HEK293 (cell line): ENCODE results near the gene ANKFN1.

ENCODE experiments used
- CTCF ChIA-PET: fragments of 350-600 bp; formaldehyde crosslinking; extraction: SDS; loops from one replicate; lab custom pipeline; 2021; ENCODE audit warnings: antibody characterized with exemption; lab: Yijun Ruan, JAX
- POLR2A ChIA-PET: fragments of 300-600 bp; formaldehyde crosslinking; extraction: SDS; loops from one replicate; lab custom pipeline; 2020; ENCODE audit warnings: antibody characterized with exemption, inconsistent platforms; lab: Yijun Ruan, JAX
- H3K27ac ChIP-seq: fragments of 200-500 bp; sonication (Bioruptor generic); 2 replicates; pipeline ENCODE4 v1.5.1; 2014; ENCODE audit warnings: low read depth, low read length, control low read depth, inconsistent platforms; ENCODE audit errors: extremely low read depth
- H3K36me3 ChIP-seq, 2 experiments: fragments of 200-500 bp in 1 of 2; sonication (Bioruptor generic) in 1 of 2; 1 replicate in 1 of 2; 2 replicates in 1 of 2; pipeline ENCODE4 v1.5.1; 2014 to 2017; ENCODE audit warnings: inconsistent platforms in 2 of 2, low read length in 2 of 2; ENCODE audit not compliant: control insufficient read depth in 2 of 2, insufficient read depth in 1 of 2
- H3K4me1 ChIP-seq: fragments of 200-500 bp; sonication (Bioruptor generic); 2 replicates; pipeline ENCODE4 v1.5.1; 2014; ENCODE audit warnings: mild to moderate bottlenecking, low read length, inconsistent platforms; ENCODE audit not compliant: control insufficient read depth, insufficient read depth
- H3K4me3 ChIP-seq: 2 replicates; pipeline ENCODE4 v1.5.1; 2011; ENCODE audit warnings: low read depth, mild to moderate bottlenecking, control low read depth, low read length, moderate library complexity
- H3K9me3 ChIP-seq: fragments of 200-500 bp; sonication (Bioruptor generic); 2 replicates; pipeline ENCODE4 v1.5.1; 2014; ENCODE audit warnings: low read depth, low read length, inconsistent platforms; ENCODE audit not compliant: control insufficient read depth, insufficient read depth
- ATF2 ChIP-seq: fragments of 450-650 bp; formaldehyde crosslinking; IDR thresholded peaks from 2 replicates; pipeline ENCODE4 v1.5.1; 2016; ENCODE audit warnings: missing biosample characterization, missing genetic modification characterization, low read depth
- BCL11A ChIP-seq: fragments of 450-650 bp; formaldehyde crosslinking; IDR thresholded peaks from 2 replicates; pipeline ENCODE4 v1.5.1; 2016; ENCODE audit warnings: low read depth, missing biosample characterization, missing genetic modification characterization
- HOXC10 ChIP-seq: sonication (generic); formaldehyde crosslinking; IDR thresholded peaks from 2 replicates; pipeline ENCODE4 v1.8.1; 2023; ENCODE audit warnings: mild to moderate bottlenecking, missing genetic modification reagents
- HOXD13 ChIP-seq: sonication (generic); formaldehyde crosslinking; IDR thresholded peaks from 2 replicates; pipeline ENCODE4 v1.8.0; 2022; ENCODE audit warnings: missing genetic modification reagents, borderline replicate concordance
- PRDM2 ChIP-seq: fragments of 450-650 bp; formaldehyde crosslinking; IDR thresholded peaks from 2 replicates; pipeline ENCODE4 v1.5.1; 2016; ENCODE audit warnings: missing biosample characterization, missing genetic modification characterization, borderline replicate concordance
- REPIN1 ChIP-seq: fragments of 450-650 bp; formaldehyde crosslinking; IDR thresholded peaks from 2 replicates; pipeline ENCODE4 v1.5.1; 2017; ENCODE audit warnings: missing biosample characterization, missing genetic modification characterization, low read depth
- ZBTB21 ChIP-seq: fragments of 450-650 bp; formaldehyde crosslinking; IDR thresholded peaks from 2 replicates; pipeline ENCODE4 v1.5.1; 2017; ENCODE audit warnings: missing biosample characterization, missing genetic modification characterization
- ZFP41 ChIP-seq: fragments of 450-650 bp; formaldehyde crosslinking; IDR thresholded peaks from 2 replicates; pipeline ENCODE4 v1.5.1; 2016; ENCODE audit warnings: missing biosample characterization, missing genetic modification characterization, borderline replicate concordance
- ZNF121 ChIP-seq: fragments of 450-650 bp; formaldehyde crosslinking; IDR thresholded peaks from 2 replicates; pipeline ENCODE4 v1.5.1; 2016; ENCODE audit warnings: missing biosample characterization, missing genetic modification characterization
- ZNF16 ChIP-seq: fragments of 450-650 bp; formaldehyde crosslinking; IDR thresholded peaks from 2 replicates; pipeline ENCODE4 v1.5.1; 2016; ENCODE audit warnings: low read depth, missing biosample characterization, missing genetic modification characterization
- ZNF239 ChIP-seq: fragments of 450-650 bp; formaldehyde crosslinking; IDR thresholded peaks from 2 replicates; pipeline ENCODE4 v1.5.1; 2016; ENCODE audit warnings: missing biosample characterization, missing genetic modification characterization
- ZNF248 ChIP-seq: fragments of 450-650 bp; formaldehyde crosslinking; IDR thresholded peaks from 2 replicates; pipeline ENCODE4 v1.5.1; 2017; ENCODE audit warnings: missing biosample characterization, missing genetic modification characterization
- ZNF26 ChIP-seq: fragments of 450-650 bp; formaldehyde crosslinking; IDR thresholded peaks from 2 replicates; pipeline ENCODE4 v1.5.1; 2016; ENCODE audit warnings: missing biosample characterization, missing genetic modification characterization
- ZNF274 ChIP-seq, 2 experiments: fragments of 200-500 bp in 1 of 2; fragments of 450-650 bp in 1 of 2; sonication (Bioruptor generic) in 1 of 2; formaldehyde crosslinking in 1 of 2; IDR thresholded peaks; 2 replicates each; pipeline versions ENCODE4 v1.5.1 to v1.6.1; 2014 to 2016; ENCODE audit warnings: borderline replicate concordance in 1 of 2, inconsistent platforms in 1 of 2, low read length in 1 of 2, missing biosample characterization in 1 of 2, missing genetic modification characterization in 1 of 2
- ZNF350 ChIP-seq: fragments of 450-650 bp; formaldehyde crosslinking; IDR thresholded peaks from 2 replicates; pipeline ENCODE4 v1.5.0; 2017; ENCODE audit warnings: missing biosample characterization, mild to moderate bottlenecking, missing genetic modification characterization
- ZNF37A ChIP-seq: fragments of 450-650 bp; IDR thresholded peaks from 2 replicates; pipeline ENCODE4 v1.5.1; 2018; ENCODE audit warnings: missing biosample characterization, missing genetic modification characterization
- ZNF394 ChIP-seq: fragments of 450-650 bp; formaldehyde crosslinking; IDR thresholded peaks from 2 replicates; pipeline ENCODE4 v1.5.1; 2016; ENCODE audit warnings: missing biosample characterization, missing genetic modification characterization, mild to moderate bottlenecking, moderate library complexity, borderline replicate concordance
- ZNF404 ChIP-seq: fragments of 450-650 bp; formaldehyde crosslinking; IDR thresholded peaks from 2 replicates; pipeline ENCODE4 v1.5.1; 2017; ENCODE audit warnings: missing biosample characterization, missing genetic modification characterization
- ZNF558 ChIP-seq: fragments of 450-650 bp; formaldehyde crosslinking; IDR thresholded peaks from 2 replicates; pipeline ENCODE4 v1.5.1; 2016; ENCODE audit warnings: missing biosample characterization, missing genetic modification characterization
- ZNF561 ChIP-seq: fragments of 450-650 bp; IDR thresholded peaks from 2 replicates; pipeline ENCODE4 v1.5.1; 2018; ENCODE audit warnings: missing biosample characterization, missing genetic modification characterization, borderline replicate concordance
- ZNF610 ChIP-seq: fragments of 450-650 bp; formaldehyde crosslinking; IDR thresholded peaks from 2 replicates; pipeline ENCODE4 v1.5.1; 2016; ENCODE audit warnings: missing biosample characterization, missing genetic modification characterization, borderline replicate concordance
- ZSCAN4 ChIP-seq: fragments of 450-650 bp; formaldehyde crosslinking; IDR thresholded peaks from 2 replicates; pipeline ENCODE4 v1.5.1; 2017; ENCODE audit warnings: missing biosample characterization, missing genetic modification characterization

The ANKFN1 gene

GRCh38 chr17:56175299-56175955 is 22.2 kb downstream of the ANKFN1 start:
- no peak for TF ChIP-seq ZNF274 (IDR thresholded peaks at IDR 0.05; ENCODE audit: low read length)
- TF ChIP-seq ZNF274 (tag by site-specific recombination; IDR thresholded peaks at IDR 0.05; ENCODE audit: borderline replicate concordance), result no peak
- TF ChIP-seq PRDM2 (tag by site-specific recombination), result no peak
- TF ChIP-seq ZSCAN4 (tag by site-specific recombination), result no peak
- TF ChIP-seq HOXD13 (CRISPR knock-in tag), result no peak
- TF ChIP-seq ATF2 (tag by site-specific recombination), result no peak
- H3K9me3 ChIP-seq, result no peaks in the 10 kb centered on the region
- H3K27ac ChIP-seq, result no peak overlapping the region
- CTCF ChIA-PET, result interaction anchor here (0.6 to 1.0 kb wide), 2 partner anchors 48 to 540 kb away, joined by 3 read pairs; no protein-coding TSS in a partner anchor
- H3K4me3 ChIP-seq, result no peak overlapping the region
- H3K36me3 ChIP-seq, result no peaks in the 10 kb centered on the region
- H3K4me1 ChIP-seq, result no peaks in the 10 kb centered on the region
- POLR2A ChIA-PET, result no interaction called here

GRCh38 chr17:56176091-56176490 is 22.8 kb downstream of the ANKFN1 start:
- no peaks in the 10 kb centered on the region for H3K4me1 ChIP-seq
- no peaks in the 10 kb centered on the region for H3K9me3 ChIP-seq
- no peak for TF ChIP-seq ZNF404 (tag by site-specific recombination)
- TF ChIP-seq ZBTB21, result no peak
- no peak for TF ChIP-seq ZNF561
- TF ChIP-seq ZNF239 (tag by site-specific recombination), result no peak
- TF ChIP-seq, all 188 proteins: peak for 0
- CTCF ChIA-PET, result no interaction called here
- Histone ChIP-seq H3K27ac (no peak overlapping the region), H3K36me3 (no peaks in the 10 kb centered on the region), H3K4me3 (no peak overlapping the region)
- POLR2A ChIA-PET, result no interaction called here

GRCh38 chr17:56177361-56177760 is 24.1 kb downstream of the ANKFN1 start:
- no peaks in the 10 kb centered on the region for H3K36me3 ChIP-seq
- no peak overlapping the region for H3K4me3 ChIP-seq
- ChIA-PET POLR2A (no interaction called here), CTCF (no interaction called here)
- no peaks in the 10 kb centered on the region for H3K9me3 ChIP-seq
- no peaks in the 10 kb centered on the region for H3K4me1 ChIP-seq
- no peak overlapping the region for H3K27ac ChIP-seq
- TF ChIP-seq ZNF121 (no peak), ZNF394 (tag by site-specific recombination) (no peak), ZNF248 (no peak), ZNF350 (tag by site-specific recombination) (no peak), ZFP41 (tag by site-specific recombination) (no peak), REPIN1 (tag by site-specific recombination) (no peak), ZNF16 (no peak), BCL11A (tag by site-specific recombination) (no peak), HOXC10 (CRISPR knock-in tag) (no peak), ZNF37A (tag by site-specific recombination) (no peak), ZNF26 (tag by site-specific recombination) (no peak), ZNF558 (tag by site-specific recombination) (no peak), ZNF610 (no peak)
